Ovary (tissue), 9 donors: Measurements from ENCODE around the gene SH2B2. TPM values are rescaled to one million over a fixed set of nuclear protein-coding genes. Genes with fewer than 3 reads are reported as not detected.

Experiments used
- DNase-seq, 5 donors: peaks; one replicate each; pipeline ENCODE4 v3.0.0-alpha.2; 2019 to 2020
- H3K27ac ChIP-seq, 2 donors: fragments of 200-600 bp; one replicate each; pipeline versions ENCODE4 v1.5.1 to v1.8.0; 2019 to 2022
- H3K27me3 ChIP-seq: fragments of 200-600 bp; one replicate; pipeline ENCODE4 v1.8.0; 2022
- H3K36me3 ChIP-seq: fragments of 200-600 bp; sonication (generic); one replicate; pipeline ENCODE4 v1.5.1; 2019
- H3K4me1 ChIP-seq: one replicate; pipeline ENCODE4 v1.8.1; 2013; ENCODE audit warnings: mild to moderate bottlenecking, moderate library complexity; ENCODE audit not compliant: insufficient read depth
- H3K4me3 ChIP-seq: fragments of 200-600 bp; sonication (generic); one replicate; pipeline ENCODE4 v1.5.1; 2017
- H3K9me3 ChIP-seq, 2 donors: fragments of 200-600 bp in 1 of 2; sonication (generic) in 1 of 2; one replicate each; pipeline versions ENCODE4 v1.5.1 to v1.8.1; 2013 to 2019; ENCODE audit warnings: mild to moderate bottlenecking in 1 of 2, moderate library complexity in 1 of 2
- CTCF ChIP-seq, 3 donors: fragments of 450-650 bp in 2 of 3; fragments of 200-600 bp in 1 of 3; IDR thresholded peaks; one replicate each; pipeline versions ENCODE4 v1.5.1 to v1.8.0; 2016 to 2022; ENCODE audit warnings: antibody characterized with exemption in 3 of 3, mild to moderate bottlenecking in 1 of 3
- EP300 ChIP-seq: sonication (generic); formaldehyde crosslinking; IDR thresholded peaks from one replicate; pipeline ENCODE4 v1.6.1; 2017; ENCODE audit warnings: antibody characterized with exemption
- POLR2A ChIP-seq: fragments of 450-650 bp; IDR thresholded peaks from one replicate; pipeline ENCODE4 v1.6.1; 2017; ENCODE audit warnings: antibody characterized with exemption, mild to moderate bottlenecking, moderate library complexity
- WGBS, 3 donors: extraction: QIAGEN DNeasy Blood & Tissue Kit in 1 of 3; methylation state at CpG; one replicate each; pipeline versions ENCODE4 v1.1.5 to v1.1.7; 2013 to 2017; 5-methylcytosine and 5-hydroxymethylcytosine counted together
- intact Hi-C, 4 donors: fragments of 100-400 bp; cut with DNase I; formaldehyde crosslinking; loops; one replicate each; pipeline versions ENCODE4 v1.11.0 to v1.15.1; 2022 to 2023
- polyA plus RNA-seq, 2 donors: library from polyadenylated mRNA; stranded (reverse); fragments of 200-250 nt in 1 of 2; fragments of 350-450 nt in 1 of 2; fragmentation: Illumina TruSeq in 1 of 2; extraction: RNeasy Lipid Tissue Mini Kit (QIAGEN cat#74804) in 1 of 2; gene quantifications; one replicate each; pipeline ENCODE4 v1.2.3, GENCODE V29; 2013 to 2014
- total RNA-seq, 7 donors: library from RNA; depleted of rRNA in 2 of 7; stranded (reverse); fragments of >200 nt in 2 of 7; fragmentation: NEBNext Ultra II Directional in 3 of 7; extraction: Animal tissue kit (Norgen Biotek cat#: 25700) in 3 of 7; gene quantifications; one replicate each; pipeline versions ENCODE4 v1.1.0 to v1.2.4, GENCODE V29; 2016 to 2023
- donor health status: DM: no; HTN: no; CAD: no; lungs with moderate emphysema.
- donor health status: DM: no; HTN: no; CAD: no.
- donor health status: Bipolar disorder and iron deficiency.
- donor health status: DM: yes; HTN: yes; CAD: no.
- donor health status: DM: no; HTN: no; CAD: no.
- donor health status: DM: yes; HTN: yes; CAD: no.

SH2B2 gene
- total and polyA plus RNA-seq, 9 donors = 1.4 to 8.9 (median 4.5) TPM

- 79 to 92% (median 82%) methylated on average over 19 of the region's 19 CpGs for WGBS, 3 donors
- intact Hi-C loops = no loop called here
Measured at GRCh38 chr7:102253066-102253972, 33.3 kb upstream of the SH2B2 start.

GRCh38 chr7:102253973-102254370, 32.7 kb upstream of the SH2B2 start:
- Histone ChIP-seq H3K27ac (no peak overlapping the region), H3K36me3 (no peaks in the 10 kb centered on the region), H3K27me3 (no peaks in the 10 kb centered on the region), H3K9me3 (no peaks in the 10 kb centered on the region), H3K4me3 (no peak overlapping the region), H3K4me1 (no peaks in the 10 kb centered on the region)
- WGBS, 3 donors = 85 to 89% (median 88%) methylated on average over 13 of the region's 13 CpGs
- DNase-seq = no peak
- intact Hi-C loops = no loop called here
- TF ChIP-seq CTCF (IDR thresholded peaks at IDR 0.05) = no peak
- no peak for TF ChIP-seq POLR2A
- TF ChIP-seq EP300 = no peak

More at GRCh38 chr7:102253066-102253972, 33.3 kb upstream of the SH2B2 start:
- Histone ChIP-seq H3K27me3 (no peaks in the 10 kb centered on the region), H3K4me3 (no peak overlapping the region), H3K36me3 (no peaks in the 10 kb centered on the region), H3K9me3 (no peaks in the 10 kb centered on the region), H3K27ac (no peak overlapping the region), H3K4me1 (no peaks in the 10 kb centered on the region)
- TF ChIP-seq EP300 (no peak), POLR2A (no peak), CTCF (IDR thresholded peaks at IDR 0.05) (no peak)
- DNase-seq = no peak

GRCh38 chr7:102254521-102254920, 32.1 kb upstream of the SH2B2 start:
- H3K36me3 ChIP-seq = no peaks in the 10 kb centered on the region
- no peak overlapping the region for H3K27ac ChIP-seq
- WGBS, 3 donors = 95 to 96% (median 95%) methylated on average over 8 of the region's 8 CpGs
- no peaks in the 10 kb centered on the region for H3K27me3 ChIP-seq
- intact Hi-C loops = no loop called here
- no peaks in the 10 kb centered on the region for H3K9me3 ChIP-seq
- no peak for DNase-seq
- H3K4me1 ChIP-seq = no peaks in the 10 kb centered on the region
- TF ChIP-seq POLR2A (no peak), EP300 (no peak), CTCF (IDR thresholded peaks at IDR 0.05) (no peak)
- no peak overlapping the region for H3K4me3 ChIP-seq

GRCh38 chr7:102255501-102255900, 31.2 kb upstream of the SH2B2 start:
- DNase-seq = no peak
- H3K9me3 ChIP-seq = no peaks in the 10 kb centered on the region
- no peaks in the 10 kb centered on the region for H3K4me1 ChIP-seq
- H3K27ac ChIP-seq = no peak overlapping the region
- no peaks in the 10 kb centered on the region for H3K36me3 ChIP-seq
- no peak for TF ChIP-seq EP300
- no peak for TF ChIP-seq CTCF (IDR thresholded peaks at IDR 0.05)
- no peak for TF ChIP-seq POLR2A
- WGBS, 3 donors = 94 to 96% (median 95%) methylated on average over 7 of the region's 7 CpGs
- no peak overlapping the region for H3K4me3 ChIP-seq
- intact Hi-C loops = no loop called here
- no peaks in the 10 kb centered on the region for H3K27me3 ChIP-seq
